ENCODE data around the gene DLG5. TPM values are rescaled to one million over a fixed set of nuclear protein-coding genes. Genes with fewer than 3 reads are reported as not detected.

Gene DLG5
- total RNA-seq, 2 donors from 2014 or later: 72.3 to 134 TPM

GRCh38 chr10:77888356-77888703 is 38.2 kb downstream of the DLG5 start:
- Histone ChIP-seq H3K4me1 (replicated peaks) (peaks cover 51% of the 10 kb centered on the region), H3K27me3 (replicated peaks; ENCODE audit: insufficient read depth) (no peaks in the 10 kb centered on the region), H3K36me3 (no peaks in the 10 kb centered on the region), H3K4me3 (no peak overlapping the region), H3K27ac (peak overlapping the region; percentile 92 to 93), H3K9me3 (no peaks in the 10 kb centered on the region)
- 34% methylated on average over 7 of the region's 7 CpGs for WGBS
- no peak for DNase-seq (ENCODE audit: low spot score)
- intact Hi-C loops (cut with DNase I): no loop called here
- TF ChIP-seq CTCF (IDR thresholded peaks at IDR 0.05) (no peak), POLR2AphosphoS5 (IDR thresholded peaks at IDR 0.05) (peak; percentile 4)

GRCh38 chr10:77887631-77888355 is 38.8 kb downstream of the DLG5 start:
- TF ChIP-seq CTCF (IDR thresholded peaks at IDR 0.05) (peak in 1 of 4 experiments; percentile 2), POLR2AphosphoS5 (IDR thresholded peaks at IDR 0.05) (peak; percentile 64), POLR2A (IDR thresholded peaks at IDR 0.05) (peak; percentile 16)
- whole genome bisulfite sequencing: 13% methylated on average over 11 of the region's 11 CpGs
- peak overlapping the region; percentile 92 to 93 for H3K27ac ChIP-seq
- intact Hi-C loops (cut with DNase I): no loop called here
- H3K36me3 ChIP-seq: no peaks in the 10 kb centered on the region
- H3K27me3 ChIP-seq (replicated peaks; ENCODE audit: insufficient read depth): no peaks in the 10 kb centered on the region
- peaks cover 47% of the 10 kb centered on the region for H3K4me1 ChIP-seq (replicated peaks)
- no peaks in the 10 kb centered on the region for H3K9me3 ChIP-seq
- H3K4me3 ChIP-seq: no peak overlapping the region
- DNase-seq (ENCODE audit: low spot score): no peak

GRCh38 chr10:77886795-77887355 is 39.7 kb downstream of the DLG5 start:
- WGBS: 52% methylated on average over 4 of the region's 4 CpGs
- H3K4me3 ChIP-seq: no peak overlapping the region
- no peak for DNase-seq (ENCODE audit: low spot score)
- H3K27me3 ChIP-seq (replicated peaks; ENCODE audit: insufficient read depth): no peaks in the 10 kb centered on the region
- H3K4me1 ChIP-seq (replicated peaks): peaks cover 39% of the 10 kb centered on the region
- no peak for TF ChIP-seq POLR2AphosphoS5 (IDR thresholded peaks at IDR 0.05)
- TF ChIP-seq POLR2A (IDR thresholded peaks at IDR 0.05): no peak
- no peak for TF ChIP-seq CTCF (IDR thresholded peaks at IDR 0.05)
- intact Hi-C loops (cut with DNase I): no loop called here
- no peaks in the 10 kb centered on the region for H3K36me3 ChIP-seq
- H3K27ac ChIP-seq: peak overlapping the region; percentile 92 to 93
- no peaks in the 10 kb centered on the region for H3K9me3 ChIP-seq

- Histone ChIP-seq H3K27me3 (replicated peaks; ENCODE audit: insufficient read depth) (no peaks in the 10 kb centered on the region), H3K4me1 (replicated peaks) (peaks cover 36% of the 10 kb centered on the region), H3K36me3 (no peaks in the 10 kb centered on the region), H3K9me3 (no peaks in the 10 kb centered on the region), H3K27ac (peak overlapping the region in 1 of 2 donors; percentile 92), H3K4me3 (no peak overlapping the region)
- intact Hi-C loops (cut with DNase I): no loop called here
- 92% methylated on average over 7 of the region's 7 CpGs for WGBS
- no peak for DNase-seq (ENCODE audit: low spot score)
- TF ChIP-seq POLR2AphosphoS5 (IDR thresholded peaks at IDR 0.05) (no peak), POLR2A (IDR thresholded peaks at IDR 0.05) (no peak), CTCF (IDR thresholded peaks at IDR 0.05) (no peak)
These were observed 42.4 kb downstream of the DLG5 start for GRCh38 chr10:77884181-77884580.

GRCh38 chr10:77881636-77882035 is 44.9 kb downstream of the DLG5 start:
- intact Hi-C loops (cut with DNase I): no loop called here
- 72% methylated on average over 4 of the region's 4 CpGs for WGBS
- DNase-seq (ENCODE audit: low spot score): no peak
- Histone ChIP-seq H3K9me3 (no peaks in the 10 kb centered on the region), H3K36me3 (no peaks in the 10 kb centered on the region), H3K4me3 (no peak overlapping the region), H3K27ac (peak overlapping the region in 1 of 2 donors; percentile 12), H3K27me3 (replicated peaks; ENCODE audit: insufficient read depth) (no peaks in the 10 kb centered on the region), H3K4me1 (replicated peaks) (peaks cover 17% of the 10 kb centered on the region)
- no peak for TF ChIP-seq CTCF (IDR thresholded peaks at IDR 0.05)
- TF ChIP-seq POLR2AphosphoS5 (IDR thresholded peaks at IDR 0.05): no peak
- no peak for TF ChIP-seq POLR2A (IDR thresholded peaks at IDR 0.05)

Data from prostate gland (tissue), 2 donors.